GM18505 (cell line): Measurements from ENCODE around the gene SLC2A13.
"Not testable (repeated sequence)": the region's sequence is repeated elsewhere in the genome, so short reads cannot be mapped to it uniquely, and the experiment has no call there.

Experiments used
- ATAC-seq: cut with Tn5 transposase; IDR thresholded peaks from one replicate; pipeline ENCODE4 v1.9.1; 2021; ENCODE audit not compliant: unreplicated experiment
- POLR2A ChIP-seq: IDR thresholded peaks from 4 replicates; pipeline ENCODE4 v1.6.1; 2011; ENCODE audit warnings: borderline replicate concordance; ENCODE audit not compliant: insufficient read depth, insufficient read length; ENCODE audit errors: extremely low read depth

The SLC2A13 gene

GRCh38 chr12:39897315-39897714 is 208.6 kb downstream of the SLC2A13 start:
- TF ChIP-seq POLR2A: no peak
- ATAC-seq: no peak

DNA sequence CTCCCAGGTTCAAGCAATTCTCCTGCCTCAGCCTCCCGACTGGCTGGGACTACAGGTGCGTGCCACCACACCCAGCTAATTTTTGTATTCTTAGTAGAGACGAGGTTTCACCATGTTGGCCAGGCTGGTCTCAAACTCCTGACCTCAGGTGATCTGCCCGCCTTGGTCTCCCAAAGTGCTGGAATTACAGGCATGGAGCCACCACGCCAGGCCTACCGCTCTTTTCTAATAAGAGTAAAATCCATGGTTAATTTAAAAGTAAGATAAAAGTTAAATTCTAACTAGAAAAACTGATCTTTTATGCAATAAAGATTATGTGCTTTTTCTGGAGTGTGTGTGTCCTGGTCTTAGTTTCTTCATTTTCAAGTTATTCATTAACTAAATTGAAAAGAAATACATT is 212.5 kb downstream of the SLC2A13 start:
- ATAC-seq: not testable (repeated sequence)

DNA sequence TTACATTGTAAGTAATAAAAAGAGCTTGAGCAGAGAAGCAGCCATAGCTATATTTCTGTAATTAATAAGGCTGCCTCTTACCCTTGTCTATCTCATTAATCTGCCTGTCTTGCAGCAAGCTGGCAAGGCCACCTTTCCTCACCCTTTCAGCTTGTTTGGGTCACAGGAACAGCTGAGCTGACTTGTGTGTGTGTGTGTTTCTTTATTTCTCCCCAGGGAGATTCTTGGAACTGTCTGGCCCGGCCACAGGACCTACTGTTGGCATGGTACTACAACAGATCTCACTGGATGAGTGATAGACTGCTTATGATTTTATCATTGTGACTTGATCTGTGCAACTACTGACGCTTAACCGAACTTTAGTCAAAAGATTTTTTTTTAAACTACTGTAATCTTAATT is 213.7 kb downstream of the SLC2A13 start:
- no peak for ATAC-seq

GRCh38 chr12:39887856-39888255 is 218.0 kb downstream of the SLC2A13 start:
- ATAC-seq: no peak
- TF ChIP-seq POLR2A: no peak

More for the DNA sequence above, 213.7 kb downstream of the SLC2A13 start:
- no peak for TF ChIP-seq POLR2A

DNA sequence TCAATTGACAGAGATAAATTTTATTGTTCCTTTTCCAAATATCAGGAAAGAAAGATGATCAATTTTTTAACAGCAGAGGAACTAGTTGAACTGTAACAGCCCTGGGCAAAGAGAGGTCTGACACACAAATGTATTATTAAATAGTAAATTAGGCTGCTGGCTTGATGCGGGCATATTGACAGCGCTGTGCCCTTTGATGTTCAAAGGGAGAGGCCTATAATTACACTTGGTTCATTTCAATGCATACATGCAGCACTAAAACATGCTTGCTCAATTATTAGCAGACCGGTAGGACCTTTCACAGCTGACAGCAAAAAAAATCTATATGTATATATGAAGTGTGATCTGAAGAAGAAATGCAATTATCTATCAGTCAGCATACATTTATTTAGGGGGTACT is 219.8 kb downstream of the SLC2A13 start:
- no peak for ATAC-seq
- no peak for TF ChIP-seq POLR2A

GRCh38 chr12:39884616-39885125 is 221.2 kb downstream of the SLC2A13 start:
- TF ChIP-seq POLR2A: no peak
- no peak for ATAC-seq

DNA sequence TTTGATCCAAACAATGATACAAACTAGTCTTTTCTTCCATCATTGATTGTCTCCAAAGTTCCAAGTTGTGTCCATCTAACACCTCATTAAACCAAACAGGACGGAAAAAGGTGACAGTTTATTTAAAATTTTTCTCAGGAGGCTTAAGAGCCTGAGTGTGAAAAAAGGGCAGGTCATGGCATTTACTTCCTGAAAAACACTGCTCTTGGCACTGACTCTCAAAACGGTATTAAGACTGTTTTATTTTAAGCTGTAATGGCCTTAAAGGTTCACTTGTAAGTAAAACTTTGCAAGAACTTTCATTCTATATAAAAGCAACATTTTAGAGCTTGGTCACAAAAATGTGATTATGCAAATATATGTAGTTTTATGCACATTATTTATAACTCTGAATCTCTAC is 222.5 kb downstream of the SLC2A13 start:
- TF ChIP-seq POLR2A: no peak
- ATAC-seq: no peak

- no peak for ATAC-seq
- no peak for TF ChIP-seq POLR2A
These were observed 227.1 kb downstream of the SLC2A13 start for GRCh38 chr12:39878753-39879152.

GRCh38 chr12:39875721-39876120 is 230.2 kb downstream of the SLC2A13 start:
- no peak for TF ChIP-seq POLR2A
- ATAC-seq: no peak

DNA sequence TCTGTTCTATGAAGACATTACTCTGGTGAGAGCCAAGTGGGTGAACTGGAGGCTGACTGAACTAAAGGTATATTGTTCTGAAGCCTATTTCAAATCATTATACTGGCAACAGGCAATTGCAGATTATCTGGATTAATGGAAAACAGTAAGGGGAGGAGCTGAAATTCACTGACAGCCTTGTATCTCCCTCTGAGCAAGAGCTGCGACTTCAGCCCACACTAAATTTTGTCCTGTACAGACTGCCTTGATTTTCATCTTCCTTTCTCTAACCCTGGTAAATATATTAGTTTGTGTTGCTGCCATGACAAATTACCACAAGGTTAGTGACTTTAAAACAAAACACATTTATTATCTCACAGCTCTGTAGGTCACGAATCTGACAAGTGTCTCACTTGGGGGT is 231.1 kb downstream of the SLC2A13 start:
- ATAC-seq: no peak
- no peak for TF ChIP-seq POLR2A

DNA sequence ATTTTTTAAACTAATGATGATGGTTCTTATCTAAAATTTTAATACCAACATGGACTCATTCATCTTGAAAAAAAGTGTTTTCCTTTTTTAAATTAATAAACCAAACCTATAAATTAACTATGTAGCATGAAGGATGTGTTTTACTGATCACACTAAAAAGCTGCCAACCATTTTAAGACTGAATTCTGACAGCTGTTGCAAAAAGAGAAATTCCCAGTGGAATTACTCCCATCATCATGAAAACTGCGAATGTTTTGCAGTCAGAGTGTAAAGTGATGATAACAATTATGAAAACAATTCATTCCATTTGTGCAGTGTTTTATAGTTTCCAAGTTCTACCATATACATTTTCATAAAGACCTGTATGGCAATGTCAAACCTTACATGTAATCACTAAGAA is 232.8 kb downstream of the SLC2A13 start:
- no peak for ATAC-seq
- TF ChIP-seq POLR2A: no peak

- no peak for TF ChIP-seq POLR2A
- ATAC-seq: no peak
These were observed 233.5 kb downstream of the SLC2A13 start for GRCh38 chr12:39872425-39872824.

- no peak for ATAC-seq
- TF ChIP-seq POLR2A: no peak
These were observed 237.6 kb downstream of the SLC2A13 start for GRCh38 chr12:39868328-39868725.

GRCh38 chr12:39867631-39868327 is 238.1 kb downstream of the SLC2A13 start:
- ATAC-seq: no peak
- no peak for TF ChIP-seq POLR2A

DNA sequence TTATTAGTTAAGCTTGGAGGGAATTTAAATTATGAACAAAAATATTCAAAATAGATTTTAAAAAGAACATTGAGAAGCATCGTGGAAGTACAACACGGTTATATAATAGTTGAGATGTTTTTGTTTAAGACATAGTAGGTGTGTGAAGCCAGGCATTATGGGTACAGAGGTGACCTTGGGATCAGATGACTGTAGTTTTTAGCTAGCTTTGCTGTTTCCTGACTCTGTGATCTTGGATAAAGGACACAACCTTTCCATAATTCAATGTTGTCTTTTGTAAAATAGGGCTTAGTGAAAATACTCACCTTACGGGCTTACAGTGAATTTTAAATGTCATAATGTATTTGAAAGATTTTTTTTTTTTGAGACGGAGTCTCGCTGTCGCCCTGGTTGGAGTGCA is 239.7 kb downstream of the SLC2A13 start:
- ATAC-seq: no peak
- no peak for TF ChIP-seq POLR2A
